ENCODE results near the gene KCTD6.
"Not testable (repeated sequence)": the region's sequence is repeated elsewhere in the genome, so short reads cannot be mapped to it uniquely, and the experiment has no call there.

The KCTD6 gene

GRCh38 chr3:58524326-58524888 lies 32.5 kb downstream of the KCTD6 start:
- no peak for DNase-seq (ENCODE audit: low read depth)

- DNase-seq (ENCODE audit: low read depth) = no peak
Measured at GRCh38 chr3:58526515-58526957, 34.6 kb downstream of the KCTD6 start.

- DNase-seq (ENCODE audit: low read depth) = not testable (repeated sequence)
Measured at GRCh38 chr3:58527440-58527839, 35.5 kb downstream of the KCTD6 start.

GRCh38 chr3:58528629-58529028 lies 36.7 kb downstream of the KCTD6 start:
- DNase-seq (ENCODE audit: low read depth) = no peak

- DNase-seq (ENCODE audit: low read depth) = no peak
Measured at GRCh38 chr3:58529516-58530353, 37.8 kb downstream of the KCTD6 start.

GRCh38 chr3:58530354-58530865 lies 38.5 kb downstream of the KCTD6 start:
- DNase-seq (ENCODE audit: low read depth) = no peak

- no peak for DNase-seq (ENCODE audit: low read depth)
Measured at GRCh38 chr3:58531555-58531954, 39.7 kb downstream of the KCTD6 start.

GRCh38 chr3:58531956-58532355 lies 40.1 kb downstream of the KCTD6 start:
- no peak for DNase-seq (ENCODE audit: low read depth)

- DNase-seq (ENCODE audit: low read depth) = peak; percentile 82
Measured at GRCh38 chr3:58532794-58533220, 40.9 kb downstream of the KCTD6 start.

- no peak for DNase-seq (ENCODE audit: low read depth)
Measured at GRCh38 chr3:58534592-58535494, 42.9 kb downstream of the KCTD6 start.

- DNase-seq (ENCODE audit: low read depth) = no peak
Measured at GRCh38 chr3:58535531-58536500, 43.9 kb downstream of the KCTD6 start.

GRCh38 chr3:58536501-58537411 lies 44.9 kb downstream of the KCTD6 start, which contains the start of gene ACOX2:
Gene ACOX2, minus strand, starts transcription at chr3:58537190. Its CDS starts 2,084 bp downstream, at chr3:58535106.
- DNase-seq (ENCODE audit: low read depth) = no peak

GRCh38 chr3:58537412-58538301 lies 45.8 kb downstream of the KCTD6 start:
- DNase-seq (ENCODE audit: low read depth) = no peak

GRCh38 chr3:58539626-58540025 lies 47.7 kb downstream of the KCTD6 start:
- DNase-seq (ENCODE audit: low read depth) = no peak

- no peak for DNase-seq (ENCODE audit: low read depth)
Measured at GRCh38 chr3:58540176-58540858, 48.4 kb downstream of the KCTD6 start.

- no peak for DNase-seq (ENCODE audit: low read depth)
Measured at GRCh38 chr3:58544541-58544940, 52.6 kb downstream of the KCTD6 start.

GRCh38 chr3:58551636-58552180 lies 59.8 kb downstream of the KCTD6 start:
- no peak for DNase-seq (ENCODE audit: low read depth)
